ENCODE data around the gene PEPD.

DNA sequence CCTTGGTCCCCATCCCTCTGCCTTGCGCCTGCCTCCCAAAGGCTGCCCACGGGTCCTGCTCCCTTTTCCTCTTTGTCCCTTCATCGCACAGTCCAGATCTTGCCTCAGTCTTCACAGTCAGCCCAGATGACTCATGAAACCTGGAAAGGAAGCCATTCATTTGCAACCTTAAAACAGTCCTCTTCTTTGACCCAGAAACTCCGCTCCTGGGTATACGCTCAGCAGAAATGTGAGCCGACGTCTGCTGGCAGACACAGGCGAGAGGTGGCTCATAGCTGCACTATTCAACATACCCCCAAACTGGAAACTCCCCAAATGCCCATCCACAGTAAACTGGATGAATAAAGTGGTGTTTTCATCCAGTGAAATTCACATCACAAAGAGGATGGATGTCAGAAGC, 13.6 kb upstream of the PEPD start:
- TF ChIP-seq, protein P1, sequence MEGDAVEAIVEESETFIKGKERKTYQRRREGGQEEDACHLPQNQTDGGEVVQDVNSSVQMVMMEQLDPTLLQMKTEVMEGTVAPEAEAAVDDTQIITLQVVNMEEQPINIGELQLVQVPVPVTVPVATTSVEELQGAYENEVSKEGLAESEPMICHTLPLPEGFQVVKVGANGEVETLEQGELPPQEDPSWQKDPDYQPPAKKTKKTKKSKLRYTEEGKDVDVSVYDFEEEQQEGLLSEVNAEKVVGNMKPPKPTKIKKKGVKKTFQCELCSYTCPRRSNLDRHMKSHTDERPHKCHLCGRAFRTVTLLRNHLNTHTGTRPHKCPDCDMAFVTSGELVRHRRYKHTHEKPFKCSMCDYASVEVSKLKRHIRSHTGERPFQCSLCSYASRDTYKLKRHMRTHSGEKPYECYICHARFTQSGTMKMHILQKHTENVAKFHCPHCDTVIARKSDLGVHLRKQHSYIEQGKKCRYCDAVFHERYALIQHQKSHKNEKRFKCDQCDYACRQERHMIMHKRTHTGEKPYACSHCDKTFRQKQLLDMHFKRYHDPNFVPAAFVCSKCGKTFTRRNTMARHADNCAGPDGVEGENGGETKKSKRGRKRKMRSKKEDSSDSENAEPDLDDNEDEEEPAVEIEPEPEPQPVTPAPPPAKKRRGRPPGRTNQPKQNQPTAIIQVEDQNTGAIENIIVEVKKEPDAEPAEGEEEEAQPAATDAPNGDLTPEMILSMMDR (IDR thresholded peaks at IDR 0.05): no peak
- no peak for TF ChIP-seq POLR2A (IDR thresholded peaks at IDR 0.05)
